Sigmoid colon (tissue), 7 donors: ENCODE data around the gene HEATR1. TPM values are rescaled to one million over a fixed set of nuclear protein-coding genes. Genes with fewer than 3 reads are reported as not detected.

Experiments used
- DNase-seq: peaks from one replicate; pipeline ENCODE4 v3.0.0-alpha.2; 2019
- H3K27ac ChIP-seq, 4 donors: fragments of 200-600 bp; sonication (generic); one replicate each; pipeline ENCODE4 v1.5.1; 2016 to 2019; ENCODE audit warnings: mild to moderate bottlenecking in 1 of 4
- H3K27me3 ChIP-seq, 3 donors: fragments of 200-600 bp; sonication (generic); one replicate each; pipeline ENCODE4 v1.5.1; 2019; ENCODE audit warnings: mild to moderate bottlenecking in 1 of 3
- H3K36me3 ChIP-seq, 4 donors: fragments of 200-600 bp; sonication (generic); one replicate each; pipeline ENCODE4 v1.5.1; 2016 to 2019
- H3K4me1 ChIP-seq, 4 donors: fragments of 200-600 bp; sonication (generic); one replicate each; pipeline ENCODE4 v1.5.1; 2017 to 2019
- H3K4me3 ChIP-seq, 4 donors: fragments of 200-600 bp; sonication (generic); one replicate each; pipeline ENCODE4 v1.5.1; 2017 to 2019; ENCODE audit warnings: mild to moderate bottlenecking in 2 of 4, moderate library complexity in 1 of 4
- H3K9me3 ChIP-seq, 4 donors: fragments of 200-600 bp in 3 of 4; sonication (generic) in 3 of 4; one replicate each; pipeline versions ENCODE4 v1.5.1 to v1.6.1; 2013 to 2019
- EP300 ChIP-seq, 4 donors: sonication (generic); formaldehyde crosslinking; IDR thresholded peaks; one replicate each; pipeline ENCODE4 v1.6.1; 2017; ENCODE audit warnings: antibody characterized with exemption in 4 of 4
- POLR2A ChIP-seq, 2 donors: fragments of 450-650 bp; IDR thresholded peaks; one replicate each; pipeline ENCODE4 v1.6.1; 2016; ENCODE audit warnings: antibody characterized with exemption in 2 of 2, mild to moderate bottlenecking in 2 of 2, moderate library complexity in 2 of 2
- POLR2AphosphoS5 ChIP-seq, 4 donors: sonication (generic); formaldehyde crosslinking; IDR thresholded peaks; one replicate each; pipeline ENCODE4 v1.6.1; 2017; ENCODE audit warnings: antibody characterized with exemption in 4 of 4
- WGBS, 2 donors: extraction: QIAGEN DNeasy Blood & Tissue Kit; methylation state at CpG; one replicate each; pipeline ENCODE4 v1.1.7; 2013; 5-methylcytosine and 5-hydroxymethylcytosine counted together
- intact Hi-C: fragments of 100-400 bp; cut with DNase I; formaldehyde crosslinking; loops from one replicate; pipeline ENCODE4 v1.15.1; 2023
- polyA plus RNA-seq, 3 donors: library from polyadenylated mRNA; stranded (reverse); fragments of 200-250 nt; gene quantifications; one replicate each; pipeline ENCODE4 v1.2.3, GENCODE V29; 2013
- total RNA-seq, 4 donors: library from RNA; depleted of rRNA; stranded (reverse); fragments of >200 nt; gene quantifications; one replicate each; pipeline ENCODE4 v1.1.0, GENCODE V29; 2016
- TF ChIP-seq, protein P1 (sequence below), 4 experiments: fragments of 450-650 bp in 3 of 4; fragments of 200-600 bp in 1 of 4; IDR thresholded peaks; one replicate each; pipeline ENCODE4 v1.5.1; 2016 to 2019; ENCODE audit warnings: antibody characterized with exemption in 4 of 4, mild to moderate bottlenecking in 3 of 4, moderate library complexity in 2 of 4
- donor health status: healthy with polysubstance abuse.
- donor health status: Bipolar disorder and iron deficiency.
- donor health status: healthy.

HEATR1 gene
- total and polyA plus RNA-seq, 7 donors = 0.92 to 22.1 (median 14.4) TPM

DNA sequence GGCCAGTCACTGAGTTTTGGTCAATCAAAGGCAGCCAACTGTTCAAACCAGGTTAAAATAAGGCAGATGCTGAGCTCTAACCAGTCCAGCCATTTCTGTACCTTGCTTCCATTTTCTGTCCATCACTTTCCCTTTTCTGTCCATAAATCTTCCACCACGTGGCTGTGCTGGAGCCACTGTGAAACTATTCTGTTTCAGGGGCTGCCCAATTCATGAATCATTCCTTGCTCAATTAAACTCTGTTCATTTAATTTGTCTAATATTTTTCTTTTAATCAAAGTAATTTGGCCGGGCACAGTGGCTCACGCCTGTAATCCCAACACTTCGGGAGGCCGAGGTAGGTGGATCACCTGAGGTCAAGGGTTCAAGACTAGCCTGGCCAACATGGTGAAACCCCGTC, 103.2 kb downstream of the HEATR1 start:
- Histone ChIP-seq H3K27ac (no peak overlapping the region), H3K27me3 (no peaks in the 10 kb centered on the region), H3K9me3 (no peaks in the 10 kb centered on the region), H3K4me1 (peaks cover 0 to 11% (median 6%) of the 10 kb centered on the region in 4 donors), H3K4me3 (no peak overlapping the region), H3K36me3 (no peaks in the 10 kb centered on the region)
- DNase-seq = no peak
- WGBS, 2 donors = 88 to 91% methylated on average over 6 of the region's 6 CpGs
- TF ChIP-seq POLR2AphosphoS5 (IDR thresholded peaks at IDR 0.05) = no peak
- TF ChIP-seq POLR2A (IDR thresholded peaks at IDR 0.05) = no peak
- no peak for TF ChIP-seq EP300 (IDR thresholded peaks at IDR 0.05)
- TF ChIP-seq, protein P1, sequence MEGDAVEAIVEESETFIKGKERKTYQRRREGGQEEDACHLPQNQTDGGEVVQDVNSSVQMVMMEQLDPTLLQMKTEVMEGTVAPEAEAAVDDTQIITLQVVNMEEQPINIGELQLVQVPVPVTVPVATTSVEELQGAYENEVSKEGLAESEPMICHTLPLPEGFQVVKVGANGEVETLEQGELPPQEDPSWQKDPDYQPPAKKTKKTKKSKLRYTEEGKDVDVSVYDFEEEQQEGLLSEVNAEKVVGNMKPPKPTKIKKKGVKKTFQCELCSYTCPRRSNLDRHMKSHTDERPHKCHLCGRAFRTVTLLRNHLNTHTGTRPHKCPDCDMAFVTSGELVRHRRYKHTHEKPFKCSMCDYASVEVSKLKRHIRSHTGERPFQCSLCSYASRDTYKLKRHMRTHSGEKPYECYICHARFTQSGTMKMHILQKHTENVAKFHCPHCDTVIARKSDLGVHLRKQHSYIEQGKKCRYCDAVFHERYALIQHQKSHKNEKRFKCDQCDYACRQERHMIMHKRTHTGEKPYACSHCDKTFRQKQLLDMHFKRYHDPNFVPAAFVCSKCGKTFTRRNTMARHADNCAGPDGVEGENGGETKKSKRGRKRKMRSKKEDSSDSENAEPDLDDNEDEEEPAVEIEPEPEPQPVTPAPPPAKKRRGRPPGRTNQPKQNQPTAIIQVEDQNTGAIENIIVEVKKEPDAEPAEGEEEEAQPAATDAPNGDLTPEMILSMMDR (IDR thresholded peaks at IDR 0.05) = no peak
- intact Hi-C loops = no loop called here

Other genes with a start within 250 kb of the HEATR1 start
- gene EDARADD, start 210.2 kb downstream of the HEATR1 start, total RNA-seq = under 1 TPM in 1 of 4 donors, not detected in 3; under 0.01 TPM
- under 1 TPM in 1 of 3 donors, not detected in 2; 0.41 TPM for gene EDARADD, start 210.2 kb downstream of the HEATR1 start, polyA plus RNA-seq
- 10 to 100 TPM; 40.3 to 86.4 (median 68.1) TPM for gene LGALS8, start 80.5 kb downstream of the HEATR1 start, total RNA-seq
- 10 to 100 TPM; 11.4 to 27.0 (median 25.4) TPM for gene LGALS8, start 80.5 kb downstream of the HEATR1 start, polyA plus RNA-seq
- 1 to 10 TPM in 1 of 4 donors, under 1 TPM in 2, not detected in 1; 0.36 to 1.6 (median 0.66) TPM for gene ACTN2, start 82.0 kb upstream of the HEATR1 start, total RNA-seq
- gene ACTN2, start 82.0 kb upstream of the HEATR1 start, polyA plus RNA-seq = 1 to 10 TPM in 2 of 3 donors, under 1 TPM in 1; 0.55 to 1.8 (median 1.2) TPM
- 10 to 100 TPM; 28.2 to 38.4 (median 30.7) TPM for gene MTR, start 190.8 kb upstream of the HEATR1 start, total RNA-seq
- gene MTR, start 190.8 kb upstream of the HEATR1 start, polyA plus RNA-seq = 1 to 10 TPM; 1.2 to 6.8 (median 1.8) TPM